ENCODE measurements around the gene SCN10A. TPM values are rescaled to one million over a fixed set of nuclear protein-coding genes. Genes with fewer than 3 reads are reported as not detected.

SCN10A gene
- total and polyA plus RNA-seq, 2 experiments from 2014 or later, result 0.03 TPM; not detected in 1

DNA sequence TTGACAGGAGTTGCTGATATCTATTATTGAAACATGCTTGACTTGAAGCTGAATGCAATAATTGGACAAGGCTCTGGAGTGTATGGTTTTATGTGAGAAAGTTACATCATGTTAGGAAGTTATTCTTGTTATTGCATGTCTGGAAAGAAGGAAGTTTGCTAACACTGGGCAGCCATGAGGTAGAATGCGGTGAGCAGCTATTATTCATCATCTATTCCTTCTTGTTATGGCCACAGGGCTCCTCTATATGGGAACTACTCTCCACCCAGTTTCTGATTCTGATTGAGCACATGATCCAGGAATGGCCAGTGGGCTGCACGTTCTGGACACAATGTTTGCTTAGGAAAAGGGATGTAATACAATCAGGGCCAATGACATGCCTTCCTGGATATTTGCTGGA, 128.7 kb downstream of the SCN10A start (continued):
- TF ChIP-seq EZH2phosphoT487 (IDR thresholded peaks at IDR 0.05; ENCODE audit: unreplicated experiment) (no peak), NANOG (IDR thresholded peaks at IDR 0.05; ENCODE audit: borderline replicate concordance) (no peak), REST (IDR thresholded peaks at IDR 0.05; ENCODE audit: unreplicated experiment) (no peak), ZNF114 (CRISPR knock-in tag; IDR thresholded peaks at IDR 0.05) (no peak), JUNB (IDR thresholded peaks at IDR 0.05; ENCODE audit: unreplicated experiment) (no peak), EZH2 (IDR thresholded peaks at IDR 0.05; ENCODE audit: low read depth, unreplicated experiment) (no peak), CREB1 (CRISPR knock-in tag; IDR thresholded peaks at IDR 0.05; ENCODE audit: low read depth) (no peak), POLR2AphosphoS5 (IDR thresholded peaks at IDR 0.05; ENCODE audit: low read depth) (no peak)
- TF ChIP-seq, protein P1, sequence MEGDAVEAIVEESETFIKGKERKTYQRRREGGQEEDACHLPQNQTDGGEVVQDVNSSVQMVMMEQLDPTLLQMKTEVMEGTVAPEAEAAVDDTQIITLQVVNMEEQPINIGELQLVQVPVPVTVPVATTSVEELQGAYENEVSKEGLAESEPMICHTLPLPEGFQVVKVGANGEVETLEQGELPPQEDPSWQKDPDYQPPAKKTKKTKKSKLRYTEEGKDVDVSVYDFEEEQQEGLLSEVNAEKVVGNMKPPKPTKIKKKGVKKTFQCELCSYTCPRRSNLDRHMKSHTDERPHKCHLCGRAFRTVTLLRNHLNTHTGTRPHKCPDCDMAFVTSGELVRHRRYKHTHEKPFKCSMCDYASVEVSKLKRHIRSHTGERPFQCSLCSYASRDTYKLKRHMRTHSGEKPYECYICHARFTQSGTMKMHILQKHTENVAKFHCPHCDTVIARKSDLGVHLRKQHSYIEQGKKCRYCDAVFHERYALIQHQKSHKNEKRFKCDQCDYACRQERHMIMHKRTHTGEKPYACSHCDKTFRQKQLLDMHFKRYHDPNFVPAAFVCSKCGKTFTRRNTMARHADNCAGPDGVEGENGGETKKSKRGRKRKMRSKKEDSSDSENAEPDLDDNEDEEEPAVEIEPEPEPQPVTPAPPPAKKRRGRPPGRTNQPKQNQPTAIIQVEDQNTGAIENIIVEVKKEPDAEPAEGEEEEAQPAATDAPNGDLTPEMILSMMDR (conservative IDR thresholded peaks at IDR 0.05; ENCODE audit: low read depth in 2 of 2), result no peak
- TF ChIP-seq, protein P2, sequence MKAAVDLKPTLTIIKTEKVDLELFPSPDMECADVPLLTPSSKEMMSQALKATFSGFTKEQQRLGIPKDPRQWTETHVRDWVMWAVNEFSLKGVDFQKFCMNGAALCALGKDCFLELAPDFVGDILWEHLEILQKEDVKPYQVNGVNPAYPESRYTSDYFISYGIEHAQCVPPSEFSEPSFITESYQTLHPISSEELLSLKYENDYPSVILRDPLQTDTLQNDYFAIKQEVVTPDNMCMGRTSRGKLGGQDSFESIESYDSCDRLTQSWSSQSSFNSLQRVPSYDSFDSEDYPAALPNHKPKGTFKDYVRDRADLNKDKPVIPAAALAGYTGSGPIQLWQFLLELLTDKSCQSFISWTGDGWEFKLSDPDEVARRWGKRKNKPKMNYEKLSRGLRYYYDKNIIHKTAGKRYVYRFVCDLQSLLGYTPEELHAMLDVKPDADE (IDR thresholded peaks at IDR 0.05), result no peak

DNA sequence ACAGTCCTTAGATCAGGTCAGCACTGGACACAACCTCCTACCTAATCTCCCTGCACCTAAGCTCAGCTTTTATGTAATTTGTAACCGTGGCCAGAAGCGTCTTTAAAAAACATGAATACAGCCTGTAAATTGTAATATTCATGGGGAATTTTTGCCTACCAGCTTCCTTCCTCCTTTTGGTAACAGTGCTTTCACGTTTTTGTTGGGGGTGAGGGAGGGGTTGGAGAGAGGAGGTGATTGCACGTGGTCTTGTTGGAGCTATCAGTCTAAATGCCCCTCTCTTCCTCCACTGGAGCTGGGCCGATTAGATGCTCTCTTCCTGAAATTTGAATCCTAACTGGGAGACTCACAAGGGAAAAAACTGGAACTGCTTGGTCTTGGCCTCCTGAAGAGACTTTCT, 131.5 kb downstream of the SCN10A start:
- Mint-ChIP-seq H3K27me3 (ENCODE audit: insufficient read depth, low read depth, poor library complexity) (peaks cover 10% of the 10 kb centered on the region), H3K36me3 (ENCODE audit: low read depth) (no peaks in the 10 kb centered on the region), H3K27ac (no peak overlapping the region), H3K4me3 (no peak overlapping the region), H3K9me3 (no peaks in the 10 kb centered on the region), H3K4me1 (peaks cover 2% of the 10 kb centered on the region; the same call in 2 of the 3 replicates)
- DNase-seq (ENCODE audit: low spot score) (no peak), ATAC-seq (no peak)
- Histone ChIP-seq H3K27ac (ENCODE audit: low read depth) (no peak overlapping the region), H3K36me3 (ENCODE audit: insufficient read depth) (no peaks in the 10 kb centered on the region), H3K79me2 (replicated peaks; ENCODE audit: insufficient read depth) (no peaks in the 10 kb centered on the region), H3K4me1 (ENCODE audit: insufficient read depth) (no peaks in the 10 kb centered on the region), H3K4me3 (no peak overlapping the region), H3K27me3 (ENCODE audit: insufficient read depth) (no peaks in the 10 kb centered on the region), H3K4me2 (no peak overlapping the region), H3F3A (replicated peaks; ENCODE audit: low read depth) (no peaks in the 10 kb centered on the region), H4K20me1 (replicated peaks; ENCODE audit: insufficient read depth) (no peaks in the 10 kb centered on the region), H3K9me2 (ENCODE audit: insufficient read depth) (0 out of 2 replicates have a peak, but pooled peaks cover 5% of the 10 kb centered on the region), H2AFZ (peak overlapping the region; percentile 59; the same call in 1 of the 2 replicates)
- TF ChIP-seq EZH2 (IDR thresholded peaks at IDR 0.05; ENCODE audit: low read depth, unreplicated experiment) (no peak), POLR2AphosphoS5 (IDR thresholded peaks at IDR 0.05; ENCODE audit: low read depth) (no peak), ZNF114 (CRISPR knock-in tag; IDR thresholded peaks at IDR 0.05) (no peak), STAT1 (IDR thresholded peaks at IDR 0.05; ENCODE audit: unreplicated experiment) (no peak), ZNF331 (CRISPR knock-in tag; IDR thresholded peaks at IDR 0.05; ENCODE audit: low read depth) (no peak), EZH2phosphoT487 (IDR thresholded peaks at IDR 0.05; ENCODE audit: unreplicated experiment) (no peak), JUNB (IDR thresholded peaks at IDR 0.05; ENCODE audit: unreplicated experiment) (no peak)
- TF ChIP-seq, protein P3, sequence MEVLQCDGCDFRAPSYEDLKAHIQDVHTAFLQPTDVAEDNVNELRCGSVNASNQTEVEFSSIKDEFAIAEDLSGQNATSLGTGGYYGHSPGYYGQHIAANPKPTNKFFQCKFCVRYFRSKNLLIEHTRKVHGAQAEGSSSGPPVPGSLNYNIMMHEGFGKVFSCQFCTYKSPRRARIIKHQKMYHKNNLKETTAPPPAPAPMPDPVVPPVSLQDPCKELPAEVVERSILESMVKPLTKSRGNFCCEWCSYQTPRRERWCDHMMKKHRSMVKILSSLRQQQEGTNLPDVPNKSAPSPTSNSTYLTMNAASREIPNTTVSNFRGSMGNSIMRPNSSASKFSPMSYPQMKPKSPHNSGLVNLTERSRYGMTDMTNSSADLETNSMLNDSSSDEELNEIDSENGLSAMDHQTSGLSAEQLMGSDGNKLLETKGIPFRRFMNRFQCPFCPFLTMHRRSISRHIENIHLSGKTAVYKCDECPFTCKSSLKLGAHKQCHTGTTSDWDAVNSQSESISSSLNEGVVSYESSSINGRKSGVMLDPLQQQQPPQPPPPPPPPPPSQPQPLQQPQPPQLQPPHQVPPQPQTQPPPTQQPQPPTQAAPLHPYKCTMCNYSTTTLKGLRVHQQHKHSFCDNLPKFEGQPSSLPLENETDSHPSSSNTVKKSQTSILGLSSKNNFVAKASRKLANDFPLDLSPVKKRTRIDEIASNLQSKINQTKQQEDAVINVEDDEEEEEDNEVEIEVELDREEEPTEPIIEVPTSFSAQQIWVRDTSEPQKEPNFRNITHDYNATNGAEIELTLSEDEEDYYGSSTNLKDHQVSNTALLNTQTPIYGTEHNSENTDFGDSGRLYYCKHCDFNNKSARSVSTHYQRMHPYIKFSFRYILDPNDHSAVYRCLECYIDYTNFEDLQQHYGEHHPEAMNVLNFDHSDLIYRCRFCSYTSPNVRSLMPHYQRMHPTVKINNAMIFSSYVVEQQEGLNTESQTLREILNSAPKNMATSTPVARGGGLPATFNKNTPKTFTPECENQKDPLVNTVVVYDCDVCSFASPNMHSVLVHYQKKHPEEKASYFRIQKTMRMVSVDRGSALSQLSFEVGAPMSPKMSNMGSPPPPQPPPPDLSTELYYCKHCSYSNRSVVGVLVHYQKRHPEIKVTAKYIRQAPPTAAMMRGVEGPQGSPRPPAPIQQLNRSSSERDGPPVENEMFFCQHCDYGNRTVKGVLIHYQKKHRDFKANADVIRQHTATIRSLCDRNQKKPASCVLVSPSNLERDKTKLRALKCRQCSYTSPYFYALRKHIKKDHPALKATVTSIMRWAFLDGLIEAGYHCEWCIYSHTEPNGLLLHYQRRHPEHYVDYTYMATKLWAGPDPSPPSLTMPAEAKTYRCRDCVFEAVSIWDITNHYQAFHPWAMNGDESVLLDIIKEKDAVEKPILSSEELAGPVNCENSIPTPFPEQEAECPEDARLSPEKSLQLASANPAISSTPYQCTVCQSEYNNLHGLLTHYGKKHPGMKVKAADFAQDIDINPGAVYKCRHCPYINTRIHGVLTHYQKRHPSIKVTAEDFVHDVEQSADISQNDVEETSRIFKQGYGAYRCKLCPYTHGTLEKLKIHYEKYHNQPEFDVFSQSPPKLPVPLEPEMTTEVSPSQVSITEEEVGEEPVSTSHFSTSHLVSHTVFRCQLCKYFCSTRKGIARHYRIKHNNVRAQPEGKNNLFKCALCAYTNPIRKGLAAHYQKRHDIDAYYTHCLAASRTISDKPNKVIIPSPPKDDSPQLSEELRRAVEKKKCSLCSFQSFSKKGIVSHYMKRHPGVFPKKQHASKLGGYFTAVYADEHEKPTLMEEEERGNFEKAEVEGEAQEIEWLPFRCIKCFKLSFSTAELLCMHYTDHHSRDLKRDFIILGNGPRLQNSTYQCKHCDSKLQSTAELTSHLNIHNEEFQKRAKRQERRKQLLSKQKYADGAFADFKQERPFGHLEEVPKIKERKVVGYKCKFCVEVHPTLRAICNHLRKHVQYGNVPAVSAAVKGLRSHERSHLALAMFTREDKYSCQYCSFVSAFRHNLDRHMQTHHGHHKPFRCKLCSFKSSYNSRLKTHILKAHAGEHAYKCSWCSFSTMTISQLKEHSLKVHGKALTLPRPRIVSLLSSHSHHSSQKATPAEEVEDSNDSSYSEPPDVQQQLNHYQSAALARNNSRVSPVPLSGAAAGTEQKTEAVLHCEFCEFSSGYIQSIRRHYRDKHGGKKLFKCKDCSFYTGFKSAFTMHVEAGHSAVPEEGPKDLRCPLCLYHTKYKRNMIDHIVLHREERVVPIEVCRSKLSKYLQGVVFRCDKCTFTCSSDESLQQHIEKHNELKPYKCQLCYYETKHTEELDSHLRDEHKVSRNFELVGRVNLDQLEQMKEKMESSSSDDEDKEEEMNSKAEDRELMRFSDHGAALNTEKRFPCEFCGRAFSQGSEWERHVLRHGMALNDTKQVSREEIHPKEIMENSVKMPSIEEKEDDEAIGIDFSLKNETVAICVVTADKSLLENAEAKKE (CRISPR knock-in tag; IDR thresholded peaks at IDR 0.05), result no peak
